HG02973 (cell line): ENCODE measurements around the gene GSE1.

ENCODE experiments used
- ATAC-seq: cut with Tn5 transposase; IDR thresholded peaks from one replicate; pipeline ENCODE4 v1.9.1; 2021; ENCODE audit warnings: moderate library complexity; ENCODE audit not compliant: unreplicated experiment

Gene GSE1

GRCh38 chr16:85658504-85659326, 45.6 kb downstream of the GSE1 start:
- no peak for ATAC-seq

- ATAC-seq, result no peak
Measured at GRCh38 chr16:85659336-85659735, 46.2 kb downstream of the GSE1 start.

GRCh38 chr16:85659805-85660511, 46.8 kb downstream of the GSE1 start:
- no peak for ATAC-seq

- no peak for ATAC-seq
Measured at GRCh38 chr16:85660843-85661739, 48.0 kb downstream of the GSE1 start.

GRCh38 chr16:85661740-85662481, 48.8 kb downstream of the GSE1 start:
- ATAC-seq, result no peak

- ATAC-seq, result no peak
Measured at GRCh38 chr16:85662482-85662812, 49.3 kb downstream of the GSE1 start.

GRCh38 chr16:85662976-85663830, 50.1 kb downstream of the GSE1 start:
- ATAC-seq, result no peak

- no peak for ATAC-seq
Measured at GRCh38 chr16:85663891-85664321, 50.8 kb downstream of the GSE1 start.

- ATAC-seq, result no peak
Measured at GRCh38 chr16:85664580-85665372, 51.7 kb downstream of the GSE1 start.

GRCh38 chr16:85665373-85665740, 52.2 kb downstream of the GSE1 start:
- ATAC-seq, result no peak

- no peak for ATAC-seq
Measured at GRCh38 chr16:85665929-85666328, 52.8 kb downstream of the GSE1 start.

GRCh38 chr16:85667261-85667660, 54.1 kb downstream of the GSE1 start:
- ATAC-seq, result no peak

- no peak for ATAC-seq
Measured at GRCh38 chr16:85667841-85668413, 54.8 kb downstream of the GSE1 start.

GRCh38 chr16:85668676-85669424, 55.7 kb downstream of the GSE1 start:
- ATAC-seq, result no peak

- ATAC-seq, result no peak
Measured at GRCh38 chr16:85670840-85671239, 57.7 kb downstream of the GSE1 start.

- no peak for ATAC-seq
Measured at GRCh38 chr16:85673529-85674417, 60.7 kb downstream of the GSE1 start.

GRCh38 chr16:85674418-85674755, 61.3 kb downstream of the GSE1 start:
- ATAC-seq, result no peak
